AG04450 (cell line): ENCODE results near the gene SLC45A1. TPM values are rescaled to one million over a fixed set of nuclear protein-coding genes. Genes with fewer than 3 reads are reported as not detected.

ENCODE experiments used
- CTCF ChIA-PET: fragments of 300-600, 350-600 bp; formaldehyde crosslinking; extraction: SDS; loops from one replicate; lab custom pipeline; 2022; ENCODE audit warnings: antibody characterized with exemption, inconsistent platforms; lab: Charles Lee
- POLR2A ChIA-PET: fragments of 350-600 bp; formaldehyde crosslinking; extraction: SDS; loops from one replicate; lab custom pipeline; 2021; ENCODE audit warnings: antibody characterized with exemption, inconsistent platforms; lab: Yijun Ruan, JAX
- DNase-seq: peaks from one replicate; pipeline ENCODE4 v3.0.0-alpha.2; 2011; ENCODE audit warnings: low read depth, low spot score
- H3K27ac ChIP-seq: one replicate; pipeline ENCODE4 v1.5.1; 2012; ENCODE audit warnings: low read depth, low read length, control low read depth
- H3K27me3 ChIP-seq: one replicate; pipeline ENCODE4 v1.6.0; 2012; ENCODE audit warnings: low read length; ENCODE audit not compliant: control insufficient read depth, insufficient read depth
- H3K4me3 ChIP-seq: 2 replicates; pipeline ENCODE4 v1.5.1; 2011; ENCODE audit warnings: mild to moderate bottlenecking, low read depth, low read length, control low read depth
- H3K9me3 ChIP-seq: 2 replicates; pipeline ENCODE4 v1.5.1; 2012; ENCODE audit warnings: low read length; ENCODE audit not compliant: control insufficient read depth, insufficient read depth
- polyA plus RNA-seq: library from polyadenylated mRNA; depleted of rRNA; stranded (reverse); fragments of >200 nt; gene quantifications from 2 replicates; pipeline ENCODE4 v1.2.3, GENCODE V29; 2011
- TF ChIP-seq, protein P1 (sequence below): IDR thresholded peaks from 2 replicates; pipeline ENCODE4 v1.5.1; 2011; ENCODE audit warnings: low read depth, low read length, control low read depth, inconsistent platforms

SLC45A1 gene
- polyA plus RNA-seq, 1 experiment, result 1.5 TPM

DNA sequence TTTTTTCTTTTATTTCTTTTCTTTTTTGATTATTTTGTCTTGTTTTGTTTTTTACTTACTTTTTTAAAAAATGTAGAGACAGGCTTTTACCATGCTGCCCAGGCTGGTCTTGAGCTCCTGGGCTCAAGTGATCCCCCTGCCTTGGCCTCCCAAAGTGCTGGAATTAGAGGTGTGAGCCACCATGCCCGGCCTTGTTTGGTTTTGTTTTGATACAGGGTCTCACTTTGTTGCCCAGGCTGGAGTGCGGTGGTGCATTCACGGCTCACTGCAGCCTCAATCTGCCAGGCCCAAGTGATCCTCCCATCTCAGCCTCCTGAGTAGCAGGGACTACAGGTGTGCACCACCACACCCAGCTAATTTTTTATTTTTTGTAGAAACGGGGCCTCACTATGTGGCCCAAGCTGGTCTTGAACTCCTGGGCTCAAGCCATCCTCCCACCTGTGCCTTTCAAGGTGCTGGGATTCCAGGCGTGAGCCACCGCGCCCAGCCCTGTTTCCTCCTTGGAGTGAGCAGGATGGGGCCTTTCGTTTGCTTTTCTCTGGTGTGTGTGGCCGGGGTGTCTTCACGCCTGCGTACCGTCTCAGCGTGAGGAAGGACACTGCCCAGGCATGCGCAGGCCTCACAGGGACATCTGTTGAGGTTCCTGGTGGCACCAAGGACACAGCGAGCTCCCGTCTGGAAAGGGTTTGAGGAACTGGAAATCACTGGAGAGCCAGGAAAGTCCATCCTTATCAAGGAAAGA, 15.5 kb downstream of the SLC45A1 start:
- CTCF ChIA-PET, result no interaction called here
- Histone ChIP-seq H3K9me3 (peaks cover 14% of the 10 kb centered on the region), H3K4me3 (no peak overlapping the region), H3K27ac (no peak overlapping the region), H3K27me3 (no peaks in the 10 kb centered on the region)
- POLR2A ChIA-PET, result no interaction called here
- no peak for DNase-seq
- TF ChIP-seq, protein P1, sequence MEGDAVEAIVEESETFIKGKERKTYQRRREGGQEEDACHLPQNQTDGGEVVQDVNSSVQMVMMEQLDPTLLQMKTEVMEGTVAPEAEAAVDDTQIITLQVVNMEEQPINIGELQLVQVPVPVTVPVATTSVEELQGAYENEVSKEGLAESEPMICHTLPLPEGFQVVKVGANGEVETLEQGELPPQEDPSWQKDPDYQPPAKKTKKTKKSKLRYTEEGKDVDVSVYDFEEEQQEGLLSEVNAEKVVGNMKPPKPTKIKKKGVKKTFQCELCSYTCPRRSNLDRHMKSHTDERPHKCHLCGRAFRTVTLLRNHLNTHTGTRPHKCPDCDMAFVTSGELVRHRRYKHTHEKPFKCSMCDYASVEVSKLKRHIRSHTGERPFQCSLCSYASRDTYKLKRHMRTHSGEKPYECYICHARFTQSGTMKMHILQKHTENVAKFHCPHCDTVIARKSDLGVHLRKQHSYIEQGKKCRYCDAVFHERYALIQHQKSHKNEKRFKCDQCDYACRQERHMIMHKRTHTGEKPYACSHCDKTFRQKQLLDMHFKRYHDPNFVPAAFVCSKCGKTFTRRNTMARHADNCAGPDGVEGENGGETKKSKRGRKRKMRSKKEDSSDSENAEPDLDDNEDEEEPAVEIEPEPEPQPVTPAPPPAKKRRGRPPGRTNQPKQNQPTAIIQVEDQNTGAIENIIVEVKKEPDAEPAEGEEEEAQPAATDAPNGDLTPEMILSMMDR, result no peak

DNA sequence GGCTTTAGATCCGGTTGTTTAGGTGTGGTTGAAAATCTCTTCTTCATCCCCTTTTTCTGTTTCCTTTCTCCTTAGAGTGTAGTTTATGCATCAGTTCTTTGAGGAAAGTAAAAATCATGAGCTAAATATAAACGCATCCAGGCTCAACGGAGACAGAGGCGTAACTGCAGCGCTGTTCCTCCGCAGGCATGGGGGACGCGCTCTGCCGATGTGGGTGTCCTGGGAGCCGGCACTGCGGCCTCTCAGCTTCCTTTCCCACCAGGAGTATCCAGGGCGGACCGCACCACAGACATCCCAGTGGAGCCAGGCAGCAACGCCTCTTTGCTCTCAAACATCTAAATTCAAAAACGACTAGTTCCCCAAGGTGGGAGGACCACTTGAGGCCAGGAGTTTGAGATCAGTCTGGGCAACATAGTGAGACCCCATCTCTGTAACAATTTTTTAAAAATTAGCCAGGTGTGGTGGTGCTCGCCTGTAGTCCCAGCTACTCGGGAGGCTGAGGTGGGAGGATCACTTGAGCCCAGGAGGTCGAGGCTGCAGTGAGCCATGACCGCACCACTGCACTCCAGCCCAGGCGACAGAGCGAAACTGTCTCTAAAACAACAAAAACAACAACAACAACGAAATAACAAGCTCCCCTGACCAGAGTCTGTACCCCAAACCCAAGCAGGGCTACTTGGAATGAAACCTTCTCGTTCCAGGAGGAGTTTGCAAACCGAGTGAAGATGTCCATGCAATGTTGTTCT, 16.4 kb downstream of the SLC45A1 start:
- no peak overlapping the region for H3K27ac ChIP-seq
- TF ChIP-seq, protein P1, result no peak
- ChIA-PET POLR2A (no interaction called here), CTCF (no interaction called here)
- no peak for DNase-seq
- no peak overlapping the region for H3K4me3 ChIP-seq
- H3K9me3 ChIP-seq, result peaks cover 19% of the 10 kb centered on the region
- no peaks in the 10 kb centered on the region for H3K27me3 ChIP-seq

DNA sequence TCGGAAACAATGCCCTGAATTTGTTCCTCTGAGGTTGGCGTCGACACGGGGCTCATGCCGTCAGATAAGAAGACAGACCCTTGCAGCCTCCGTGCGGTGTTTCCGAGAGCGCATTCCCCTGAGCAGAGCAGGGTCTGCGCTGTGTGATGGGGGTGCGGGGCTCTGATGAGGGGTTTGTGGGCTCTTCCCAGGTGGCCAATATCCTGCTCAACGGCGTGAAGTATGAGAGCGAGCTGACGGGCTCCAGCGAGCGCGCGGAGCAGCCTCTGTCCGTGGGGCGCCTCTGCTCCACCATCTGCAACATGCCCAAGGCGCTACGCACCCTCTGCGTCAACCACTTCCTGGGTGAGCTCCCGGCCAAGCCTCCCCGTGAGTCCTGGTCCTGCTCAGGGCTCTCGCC, 17.3 kb downstream of the SLC45A1 start:
- Histone ChIP-seq H3K4me3 (no peak overlapping the region), H3K9me3 (peaks cover 20% of the 10 kb centered on the region), H3K27ac (no peak overlapping the region), H3K27me3 (no peaks in the 10 kb centered on the region)
- ChIA-PET POLR2A (no interaction called here), CTCF (no interaction called here)
- TF ChIP-seq, protein P1, result no peak
- no peak for DNase-seq

DNA sequence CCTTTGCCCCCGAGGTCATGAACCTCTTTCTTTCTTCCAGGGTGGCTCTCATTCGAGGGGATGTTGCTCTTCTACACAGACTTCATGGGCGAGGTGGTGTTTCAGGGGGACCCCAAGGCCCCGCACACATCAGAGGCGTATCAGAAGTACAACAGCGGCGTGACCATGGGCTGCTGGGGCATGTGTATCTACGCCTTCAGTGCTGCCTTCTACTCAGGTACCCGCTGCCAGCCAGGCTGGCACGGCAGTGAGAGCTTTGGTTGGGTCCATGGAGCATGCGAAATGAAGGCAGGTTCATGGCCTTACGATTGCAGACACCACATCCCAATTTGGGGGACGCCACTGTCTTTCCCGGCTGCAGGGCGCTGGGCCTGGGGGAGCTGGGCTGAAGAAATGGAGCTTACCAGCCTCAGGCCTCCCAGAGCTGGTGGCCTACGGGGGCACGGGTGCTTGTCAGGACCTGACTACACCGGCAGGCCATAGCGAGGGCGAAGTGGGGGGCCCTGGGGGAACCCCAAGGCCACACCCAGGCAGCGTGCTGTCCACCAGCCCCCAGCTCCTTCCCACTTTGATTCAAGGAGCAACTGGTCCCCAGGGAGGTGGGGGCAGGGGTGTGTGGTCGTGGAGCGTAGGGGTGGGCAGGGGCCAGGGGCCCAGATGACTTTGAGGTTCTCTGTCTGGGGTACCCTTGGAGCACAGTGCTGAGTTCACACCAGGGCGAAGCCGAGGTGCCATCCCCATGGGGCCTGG, 20.0 kb downstream of the SLC45A1 start:
- Histone ChIP-seq H3K4me3 (no peak overlapping the region), H3K27ac (no peak overlapping the region), H3K27me3 (no peaks in the 10 kb centered on the region), H3K9me3 (peaks cover 20% of the 10 kb centered on the region)
- ChIA-PET CTCF (interaction anchor here (1.6 kb wide), 1 partner anchor 362 kb away, joined by 4 read pairs; no protein-coding TSS in a partner anchor), POLR2A (no interaction called here)
- DNase-seq, result no peak
- TF ChIP-seq, protein P1, result no peak
